Hypothalamus (tissue), 51 donors: ENCODE results near the gene KRT81.

ENCODE experiments used
- DNase-seq, 51 donors: peaks; one replicate each; lab custom pipeline; 2025; lab: John Stamatoyannopoulos, UW

KRT81 gene

DNA sequence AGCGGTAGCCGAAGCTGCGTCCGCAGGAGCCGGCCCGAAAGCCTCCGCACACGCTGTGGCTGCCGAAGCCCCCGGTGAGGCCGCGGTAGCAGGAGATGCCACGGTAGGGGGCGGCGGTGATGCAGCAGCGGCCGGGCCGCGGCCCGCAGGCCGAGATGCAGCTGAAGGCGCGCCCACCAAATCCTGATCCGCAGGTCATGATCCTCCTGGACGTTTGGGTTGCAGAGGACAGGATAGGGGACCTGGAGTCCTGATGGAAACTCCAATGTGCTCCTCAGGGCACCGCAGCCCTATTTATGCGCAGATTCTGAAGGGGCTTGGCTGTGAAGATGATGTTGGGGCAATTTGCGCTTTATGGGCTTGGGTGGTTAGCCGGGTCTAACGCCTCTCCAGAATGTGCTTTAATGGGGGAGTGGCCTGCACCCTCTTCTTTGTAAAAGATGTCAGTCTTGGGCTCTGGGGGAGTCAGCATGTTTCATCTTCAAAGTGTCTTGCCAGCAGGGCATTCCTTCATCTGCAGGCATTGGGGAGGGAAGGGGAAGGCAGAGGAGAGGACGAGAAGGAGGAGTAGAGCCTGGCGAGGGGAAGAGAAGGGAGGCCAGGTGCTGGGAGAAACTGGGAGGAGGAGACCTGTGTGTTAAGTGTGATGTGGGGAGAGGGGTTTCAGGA, at the start of gene KRT81:
TSS of gene KRT81 (minus strand) at position 268 of the 669 bp plus-strand sequence. CDS start at position 199, 69 bp downstream.
- no peak for DNase-seq

GRCh38 chr12:52338241-52338960, 47.1 kb upstream of the KRT81 start:
- no peak for DNase-seq

- DNase-seq, result no peak
Measured at GRCh38 chr12:52337054-52337453, 45.7 kb upstream of the KRT81 start.

- DNase-seq, result no peak
Measured at GRCh38 chr12:52336641-52337040, 45.3 kb upstream of the KRT81 start.

DNA sequence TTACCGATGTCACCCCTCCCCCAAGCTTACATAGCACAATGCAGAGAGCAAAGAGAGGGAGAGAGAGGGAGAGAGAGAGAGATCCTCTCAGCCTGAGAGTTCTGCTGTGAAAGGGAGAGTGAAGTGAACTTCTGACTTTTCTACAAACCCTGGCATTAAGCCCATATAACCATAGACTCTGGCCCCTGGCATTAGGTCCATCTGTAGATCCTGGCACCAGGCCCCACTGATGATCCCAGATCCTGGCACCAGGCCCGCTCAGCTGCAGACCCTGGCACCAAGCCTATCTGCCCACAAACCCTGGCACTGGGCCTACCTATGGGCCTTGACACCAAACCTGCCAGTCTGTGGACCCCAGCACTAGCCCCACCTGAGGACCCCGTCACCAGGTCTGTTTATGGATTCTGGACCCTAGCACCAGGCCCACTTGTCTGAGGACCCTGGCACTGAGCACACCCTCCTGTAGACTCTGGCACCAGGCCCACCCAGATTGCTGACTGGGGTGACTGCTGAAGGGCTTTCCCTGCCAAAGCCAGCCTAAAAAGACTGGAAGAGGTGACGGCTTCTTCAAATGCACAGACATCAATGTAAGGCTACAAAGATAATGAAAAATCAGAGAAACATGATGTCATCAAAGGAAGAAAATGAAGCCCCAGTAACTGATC, 44.4 kb upstream of the KRT81 start:
- DNase-seq, result no peak

GRCh38 chr12:52334185-52334584, 42.9 kb upstream of the KRT81 start:
- no peak for DNase-seq

- DNase-seq, result no peak
Measured at GRCh38 chr12:52333321-52333720, 42.0 kb upstream of the KRT81 start.

GRCh38 chr12:52332381-52332780, 41.0 kb upstream of the KRT81 start:
- no peak for DNase-seq

- DNase-seq, result no peak
Measured at GRCh38 chr12:52331833-52332232, 40.5 kb upstream of the KRT81 start.

- no peak for DNase-seq
Measured at GRCh38 chr12:52331039-52331438, 39.7 kb upstream of the KRT81 start.

GRCh38 chr12:52327830-52328500, 36.6 kb upstream of the KRT81 start:
- DNase-seq, result no peak

DNA sequence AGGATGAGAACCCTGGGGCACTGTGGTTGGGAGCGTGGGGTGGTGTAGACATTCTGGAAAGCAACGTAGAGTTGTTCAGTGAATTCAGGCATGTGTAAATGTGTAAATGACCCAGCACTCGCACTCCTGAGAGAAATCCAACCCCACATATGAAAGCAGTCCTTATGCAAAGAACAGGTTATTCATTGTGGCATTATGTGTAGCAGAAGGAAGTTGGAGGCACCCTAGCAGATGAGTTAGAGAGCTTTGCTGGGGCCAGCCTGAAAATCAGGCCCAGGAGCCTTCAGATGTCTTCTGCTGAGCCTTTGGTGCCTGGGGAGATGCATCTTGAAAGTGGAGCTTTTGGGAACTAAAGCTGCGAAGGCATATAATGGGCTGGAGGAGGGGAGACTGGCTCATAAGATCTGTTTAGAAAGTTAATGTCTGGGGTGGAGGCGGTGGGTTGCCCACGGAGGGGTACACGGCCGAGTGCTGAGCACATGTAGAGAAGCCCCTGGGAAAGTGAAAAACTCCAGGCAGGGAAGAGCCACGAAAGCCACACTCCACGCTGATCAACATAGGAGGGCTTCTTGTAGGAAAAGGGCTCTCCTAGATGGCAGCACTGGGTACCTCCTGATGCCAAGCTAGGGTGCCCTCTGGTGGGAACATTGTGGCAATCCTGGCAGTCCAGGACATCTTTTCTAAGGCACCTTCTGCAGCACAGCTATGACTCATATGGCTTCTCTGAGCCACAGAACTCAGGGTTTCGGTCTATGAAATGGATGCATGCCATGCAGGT, 35.9 kb upstream of the KRT81 start:
- DNase-seq, result peak in 43 of 51 donors; percentile 5 to 81 (median 49)

GRCh38 chr12:52324153-52324444, 32.8 kb upstream of the KRT81 start:
- no peak for DNase-seq

DNA sequence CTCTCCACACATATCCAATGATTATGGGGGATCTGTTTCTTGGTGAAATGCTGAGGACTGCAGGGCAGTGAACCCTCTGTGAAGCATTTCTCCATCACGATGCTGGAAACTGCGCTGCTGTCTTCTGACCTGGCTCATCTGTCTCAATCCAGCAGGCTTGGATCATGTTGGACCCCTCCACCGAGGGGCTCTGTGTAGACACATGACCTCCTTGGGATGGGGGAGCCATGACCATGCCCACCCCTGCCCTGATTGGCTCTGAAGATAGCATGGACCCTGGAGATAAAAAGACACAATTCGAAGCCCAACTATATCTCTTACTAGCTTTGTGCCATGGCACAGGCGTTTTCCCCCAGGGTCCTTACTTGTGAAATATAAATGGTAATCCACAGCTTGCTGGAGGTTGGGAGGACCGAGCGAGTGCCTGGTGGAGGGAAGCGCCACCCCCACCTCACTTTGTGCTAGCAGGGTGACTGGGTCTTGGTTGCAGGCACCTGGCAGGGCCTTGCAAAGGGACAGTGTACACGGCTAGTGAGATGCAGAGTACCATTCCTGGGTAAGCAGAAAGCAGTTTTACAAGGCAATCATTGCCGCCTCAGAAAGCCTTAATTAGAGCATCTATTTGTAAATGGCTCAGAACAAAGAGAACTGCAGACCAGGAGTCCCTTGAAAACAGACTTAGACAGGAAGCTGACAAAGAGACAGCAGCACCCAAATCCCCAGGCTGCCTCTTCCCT, 32.2 kb upstream of the KRT81 start:
- DNase-seq, result no peak

GRCh38 chr12:52323001-52323400, 31.7 kb upstream of the KRT81 start:
- no peak for DNase-seq

- DNase-seq, result no peak
Measured at GRCh38 chr12:52322069-52322468, 30.7 kb upstream of the KRT81 start.

DNA sequence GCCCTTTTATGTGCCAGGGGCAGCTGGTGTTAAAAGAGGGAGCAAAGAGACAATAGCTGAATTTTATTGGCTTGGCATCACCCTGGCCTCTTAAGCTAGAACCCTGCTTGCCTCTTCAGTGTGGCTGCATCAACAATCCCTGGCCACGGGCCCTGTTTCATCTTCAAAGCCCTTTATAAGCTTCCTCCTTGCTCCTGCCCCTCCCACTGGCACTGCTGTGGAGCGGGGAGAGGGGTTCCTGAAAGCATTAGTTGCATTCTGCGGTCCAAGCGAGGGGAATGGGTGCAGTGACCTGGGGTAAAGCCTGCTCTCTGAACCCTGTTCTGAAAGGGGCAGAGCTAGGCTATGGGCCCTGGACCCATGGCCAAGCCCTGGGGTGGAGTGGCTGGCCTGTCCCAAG, 30.1 kb upstream of the KRT81 start:
- peak in 17 of 51 donors; percentile 2 to 66 (median 21) for DNase-seq

- DNase-seq, result no peak
Measured at GRCh38 chr12:52320784-52321400, 29.6 kb upstream of the KRT81 start, which contains the start of gene KRT83. KRT83 (minus strand) TSS chr12:52321398; CDS start chr12:52321335, 63 bp downstream.

- DNase-seq, result no peak
Measured at GRCh38 chr12:52319097-52319496, 27.8 kb upstream of the KRT81 start.
